GM18870 (cell line): ENCODE data around the gene ZSCAN2.
A peak's percentile ranks its signal among the peaks of the same experiment; 100 is the strongest.
"Not testable (repeated sequence)": the region's sequence is repeated elsewhere in the genome, so short reads cannot be mapped to it uniquely, and the experiment has no call there.

Experiments
- ATAC-seq: cut with Tn5 transposase; IDR thresholded peaks from one replicate; pipeline ENCODE4 v1.9.1; 2021; ENCODE audit warnings: moderate library complexity; ENCODE audit not compliant: unreplicated experiment

Gene ZSCAN2

GRCh38 chr15:84600687-84601554 is at the start of gene ZSCAN2:
TSS of gene ZSCAN2 (plus strand) at chr15:84601009. CDS start at chr15:84603928, 2,919 bp downstream.
- peak; percentile 87 for ATAC-seq

GRCh38 chr15:84551624-84552023 is 49.2 kb upstream of the ZSCAN2 start:
- ATAC-seq, result not testable (repeated sequence)

GRCh38 chr15:84552896-84553295 is 47.9 kb upstream of the ZSCAN2 start:
- ATAC-seq, result no peak

GRCh38 chr15:84556690-84557089 is 44.1 kb upstream of the ZSCAN2 start:
- ATAC-seq, result not testable (repeated sequence)

GRCh38 chr15:84568021-84568420 is 32.8 kb upstream of the ZSCAN2 start:
- ATAC-seq, result not testable (repeated sequence)

- no peak for ATAC-seq
These were observed 30.6 kb upstream of the ZSCAN2 start for GRCh38 chr15:84570164-84570735.

GRCh38 chr15:84572231-84572630 is 28.6 kb upstream of the ZSCAN2 start:
- ATAC-seq, result no peak

GRCh38 chr15:84575493-84575892 is 25.3 kb upstream of the ZSCAN2 start:
- no peak for ATAC-seq

GRCh38 chr15:84577891-84578290 is 22.9 kb upstream of the ZSCAN2 start:
- ATAC-seq, result not testable (repeated sequence)

- not testable (repeated sequence) for ATAC-seq
These were observed 21.5 kb upstream of the ZSCAN2 start for GRCh38 chr15:84579261-84579721.

GRCh38 chr15:84581676-84582428 is 19.0 kb upstream of the ZSCAN2 start:
- ATAC-seq, result not testable (repeated sequence)

- no peak for ATAC-seq
These were observed 18.1 kb upstream of the ZSCAN2 start for GRCh38 chr15:84582583-84583157.

- ATAC-seq, result not testable (repeated sequence)
These were observed 16.9 kb upstream of the ZSCAN2 start for GRCh38 chr15:84583921-84584320.

GRCh38 chr15:84586696-84587095 is 14.1 kb upstream of the ZSCAN2 start:
- ATAC-seq, result no peak

GRCh38 chr15:84588053-84588874 is 12.5 kb upstream of the ZSCAN2 start:
- ATAC-seq, result peak; percentile 58

- ATAC-seq, result no peak
These were observed 10.4 kb upstream of the ZSCAN2 start for GRCh38 chr15:84590406-84590805.

GRCh38 chr15:84591815-84592214 is 9.0 kb upstream of the ZSCAN2 start:
- no peak for ATAC-seq

GRCh38 chr15:84594617-84595290 is 6.1 kb upstream of the ZSCAN2 start:
- ATAC-seq, result no peak

- no peak for ATAC-seq
These were observed 5.1 kb upstream of the ZSCAN2 start for GRCh38 chr15:84595660-84596059.

- ATAC-seq, result no peak
These were observed 3.5 kb upstream of the ZSCAN2 start for GRCh38 chr15:84597296-84597695.
